A549 (cell line): Measurements from ENCODE around the gene NUDCD2.

Experiments
- CHD4 ChIP-seq: fragments of 200-600 bp; sonication (generic); IDR thresholded peaks from 2 replicates; pipeline ENCODE4 v1.6.1; 2016; ENCODE audit warnings: antibody characterized with exemption, mild to moderate bottlenecking, borderline replicate concordance
- EP300 ChIP-seq, 2 experiments: fragments of >200 bp; sonication (Bioruptor Twin); formaldehyde crosslinking; IDR thresholded peaks; 2 replicates in 1 of 2; 3 replicates in 1 of 2; pipeline ENCODE4 v1.6.1; 2016 to 2017
- JUNB ChIP-seq: fragments of >200 bp; sonication (Bioruptor Twin); formaldehyde crosslinking; IDR thresholded peaks from 2 replicates; pipeline ENCODE4 v1.6.1; 2016
- KDM5A ChIP-seq: fragments of 200-600 bp; sonication (generic); IDR thresholded peaks from 2 replicates; pipeline ENCODE4 v1.6.1; 2016; ENCODE audit warnings: antibody characterized with exemption, mild to moderate bottlenecking
- MAFK ChIP-seq: fragments of 450-650 bp; IDR thresholded peaks from 2 replicates; pipeline ENCODE4 v1.6.1; 2014; ENCODE audit not compliant: partially characterized antibody
- NR3C1 ChIP-seq: fragments of >200 bp; sonication (Bioruptor Twin); formaldehyde crosslinking; IDR thresholded peaks from 3 replicates; pipeline ENCODE4 v1.6.1; 2017
- POLR2A ChIP-seq: IDR thresholded peaks from 2 replicates; pipeline ENCODE4 v1.6.1; 2012; ENCODE audit warnings: mild to moderate bottlenecking, low read length
- RNF2 ChIP-seq: fragments of 200-600 bp; sonication (generic); IDR thresholded peaks from 2 replicates; pipeline ENCODE4 v1.6.1; 2016; ENCODE audit warnings: low read depth, mild to moderate bottlenecking, antibody characterized with exemption, moderate library complexity, borderline replicate concordance
- TFCP2L1 ChIP-seq: fragments of 250-450 bp; sonication (Bioruptor Pico); IDR thresholded peaks from 2 replicates; pipeline ENCODE4 v1.5.0; 2021; ENCODE audit warnings: mild to moderate bottlenecking
- TF ChIP-seq, protein P1 (sequence below): fragments of 200-600 bp; sonication (generic); IDR thresholded peaks from 2 replicates; pipeline ENCODE4 v1.6.1; 2016; ENCODE audit warnings: antibody characterized with exemption, mild to moderate bottlenecking, moderate library complexity
- TF ChIP-seq, protein P2 (sequence below): fragments of 250-450 bp; sonication (Bioruptor Pico); IDR thresholded peaks from 2 replicates; pipeline ENCODE4 v1.5.0; 2021; ENCODE audit warnings: mild to moderate bottlenecking, moderate library complexity, borderline replicate concordance
- TF ChIP-seq, protein P3 (sequence below): fragments of >200 bp; sonication (Bioruptor Twin); formaldehyde crosslinking; IDR thresholded peaks from 3 replicates; pipeline ENCODE4 v1.5.1; 2016
- TF ChIP-seq, protein P4 (sequence below): IDR thresholded peaks from 2 replicates; pipeline ENCODE4 v1.6.1; 2012

DNA sequence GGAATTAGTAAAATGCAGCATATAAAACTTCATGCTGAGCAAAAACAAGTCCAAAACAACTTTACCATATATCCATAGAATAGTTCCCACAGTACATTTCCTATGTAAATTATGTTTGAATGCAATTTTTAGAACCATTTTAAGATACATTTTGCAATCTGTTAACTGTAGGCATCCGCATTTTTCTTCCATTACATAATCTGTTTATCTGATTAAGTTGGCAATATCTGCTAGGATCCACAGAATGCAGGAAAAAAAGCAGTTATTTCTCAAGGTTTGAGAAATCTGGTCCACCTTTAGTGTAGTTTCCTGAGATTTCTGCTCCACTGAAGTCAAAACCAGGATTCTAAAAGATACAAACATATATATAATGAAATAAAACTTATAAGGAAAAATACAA, 6.2 kb downstream of the NUDCD2 start:
- TF ChIP-seq, protein P1, sequence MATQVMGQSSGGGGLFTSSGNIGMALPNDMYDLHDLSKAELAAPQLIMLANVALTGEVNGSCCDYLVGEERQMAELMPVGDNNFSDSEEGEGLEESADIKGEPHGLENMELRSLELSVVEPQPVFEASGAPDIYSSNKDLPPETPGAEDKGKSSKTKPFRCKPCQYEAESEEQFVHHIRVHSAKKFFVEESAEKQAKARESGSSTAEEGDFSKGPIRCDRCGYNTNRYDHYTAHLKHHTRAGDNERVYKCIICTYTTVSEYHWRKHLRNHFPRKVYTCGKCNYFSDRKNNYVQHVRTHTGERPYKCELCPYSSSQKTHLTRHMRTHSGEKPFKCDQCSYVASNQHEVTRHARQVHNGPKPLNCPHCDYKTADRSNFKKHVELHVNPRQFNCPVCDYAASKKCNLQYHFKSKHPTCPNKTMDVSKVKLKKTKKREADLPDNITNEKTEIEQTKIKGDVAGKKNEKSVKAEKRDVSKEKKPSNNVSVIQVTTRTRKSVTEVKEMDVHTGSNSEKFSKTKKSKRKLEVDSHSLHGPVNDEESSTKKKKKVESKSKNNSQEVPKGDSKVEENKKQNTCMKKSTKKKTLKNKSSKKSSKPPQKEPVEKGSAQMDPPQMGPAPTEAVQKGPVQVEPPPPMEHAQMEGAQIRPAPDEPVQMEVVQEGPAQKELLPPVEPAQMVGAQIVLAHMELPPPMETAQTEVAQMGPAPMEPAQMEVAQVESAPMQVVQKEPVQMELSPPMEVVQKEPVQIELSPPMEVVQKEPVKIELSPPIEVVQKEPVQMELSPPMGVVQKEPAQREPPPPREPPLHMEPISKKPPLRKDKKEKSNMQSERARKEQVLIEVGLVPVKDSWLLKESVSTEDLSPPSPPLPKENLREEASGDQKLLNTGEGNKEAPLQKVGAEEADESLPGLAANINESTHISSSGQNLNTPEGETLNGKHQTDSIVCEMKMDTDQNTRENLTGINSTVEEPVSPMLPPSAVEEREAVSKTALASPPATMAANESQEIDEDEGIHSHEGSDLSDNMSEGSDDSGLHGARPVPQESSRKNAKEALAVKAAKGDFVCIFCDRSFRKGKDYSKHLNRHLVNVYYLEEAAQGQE, result no peak
- TF ChIP-seq EP300 (IDR thresholded peaks at IDR 0.05), result no peak
- no peak for TF ChIP-seq CHD4
- TF ChIP-seq, protein P2, sequence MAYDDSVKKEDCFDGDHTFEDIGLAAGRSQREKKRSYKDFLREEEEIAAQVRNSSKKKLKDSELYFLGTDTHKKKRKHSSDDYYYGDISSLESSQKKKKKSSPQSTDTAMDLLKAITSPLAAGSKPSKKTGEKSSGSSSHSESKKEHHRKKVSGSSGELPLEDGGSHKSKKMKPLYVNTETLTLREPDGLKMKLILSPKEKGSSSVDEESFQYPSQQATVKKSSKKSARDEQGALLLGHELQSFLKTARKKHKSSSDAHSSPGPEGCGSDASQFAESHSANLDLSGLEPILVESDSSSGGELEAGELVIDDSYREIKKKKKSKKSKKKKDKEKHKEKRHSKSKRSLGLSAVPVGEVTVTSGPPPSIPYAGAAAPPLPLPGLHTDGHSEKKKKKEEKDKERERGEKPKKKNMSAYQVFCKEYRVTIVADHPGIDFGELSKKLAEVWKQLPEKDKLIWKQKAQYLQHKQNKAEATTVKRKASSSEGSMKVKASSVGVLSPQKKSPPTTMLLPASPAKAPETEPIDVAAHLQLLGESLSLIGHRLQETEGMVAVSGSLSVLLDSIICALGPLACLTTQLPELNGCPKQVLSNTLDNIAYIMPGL, result no peak
- TF ChIP-seq RNF2, result no peak
- TF ChIP-seq, protein P3, sequence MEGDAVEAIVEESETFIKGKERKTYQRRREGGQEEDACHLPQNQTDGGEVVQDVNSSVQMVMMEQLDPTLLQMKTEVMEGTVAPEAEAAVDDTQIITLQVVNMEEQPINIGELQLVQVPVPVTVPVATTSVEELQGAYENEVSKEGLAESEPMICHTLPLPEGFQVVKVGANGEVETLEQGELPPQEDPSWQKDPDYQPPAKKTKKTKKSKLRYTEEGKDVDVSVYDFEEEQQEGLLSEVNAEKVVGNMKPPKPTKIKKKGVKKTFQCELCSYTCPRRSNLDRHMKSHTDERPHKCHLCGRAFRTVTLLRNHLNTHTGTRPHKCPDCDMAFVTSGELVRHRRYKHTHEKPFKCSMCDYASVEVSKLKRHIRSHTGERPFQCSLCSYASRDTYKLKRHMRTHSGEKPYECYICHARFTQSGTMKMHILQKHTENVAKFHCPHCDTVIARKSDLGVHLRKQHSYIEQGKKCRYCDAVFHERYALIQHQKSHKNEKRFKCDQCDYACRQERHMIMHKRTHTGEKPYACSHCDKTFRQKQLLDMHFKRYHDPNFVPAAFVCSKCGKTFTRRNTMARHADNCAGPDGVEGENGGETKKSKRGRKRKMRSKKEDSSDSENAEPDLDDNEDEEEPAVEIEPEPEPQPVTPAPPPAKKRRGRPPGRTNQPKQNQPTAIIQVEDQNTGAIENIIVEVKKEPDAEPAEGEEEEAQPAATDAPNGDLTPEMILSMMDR, result no peak
- TF ChIP-seq JUNB, result no peak
- TF ChIP-seq POLR2A, result no peak
- TF ChIP-seq TFCP2L1 (CRISPR knock-in tag), result no peak
- TF ChIP-seq, protein P4, sequence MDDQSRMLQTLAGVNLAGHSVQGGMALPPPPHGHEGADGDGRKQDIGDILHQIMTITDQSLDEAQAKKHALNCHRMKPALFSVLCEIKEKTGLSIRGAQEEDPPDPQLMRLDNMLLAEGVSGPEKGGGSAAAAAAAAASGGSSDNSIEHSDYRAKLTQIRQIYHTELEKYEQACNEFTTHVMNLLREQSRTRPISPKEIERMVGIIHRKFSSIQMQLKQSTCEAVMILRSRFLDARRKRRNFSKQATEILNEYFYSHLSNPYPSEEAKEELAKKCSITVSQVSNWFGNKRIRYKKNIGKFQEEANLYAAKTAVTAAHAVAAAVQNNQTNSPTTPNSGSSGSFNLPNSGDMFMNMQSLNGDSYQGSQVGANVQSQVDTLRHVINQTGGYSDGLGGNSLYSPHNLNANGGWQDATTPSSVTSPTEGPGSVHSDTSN, result no peak
- no peak for TF ChIP-seq MAFK
- TF ChIP-seq NR3C1, result no peak
- no peak for TF ChIP-seq KDM5A
